ENCODE results near the gene PDP2.

Gene PDP2

DNA sequence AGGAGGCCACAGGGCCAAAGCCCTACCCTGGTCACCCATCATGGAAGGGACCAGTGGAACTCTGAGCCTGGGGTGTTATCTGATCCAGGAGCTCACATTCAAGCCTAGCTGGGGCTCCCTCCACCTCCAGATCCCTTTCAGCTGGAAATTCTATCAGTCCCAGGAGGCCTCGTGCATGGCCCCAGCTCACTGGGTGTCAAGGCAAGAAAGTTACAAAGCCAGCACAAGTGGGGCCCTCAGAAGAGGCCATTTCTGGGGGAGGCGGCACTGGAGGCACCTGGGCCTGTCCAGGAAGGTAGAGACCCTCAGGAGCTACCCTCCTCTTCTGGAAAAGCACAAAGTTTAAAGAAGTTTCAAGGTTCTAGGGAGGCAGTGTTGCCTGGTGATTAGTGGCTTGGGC, 31.3 kb upstream of the PDP2 start:
- no peak for DNase-seq
- H3K4me3 ChIP-seq (ENCODE audit: low read length) = no peak overlapping the region
- no peaks in the 10 kb centered on the region for H3K27me3 ChIP-seq (replicated peaks; ENCODE audit: insufficient read depth, low read length)
- H3K4me1 ChIP-seq (ENCODE audit: low read length) = no peaks in the 10 kb centered on the region
- H3K9ac ChIP-seq (ENCODE audit: low read length) = no peak overlapping the region
- no peaks in the 10 kb centered on the region for H3K9me2 ChIP-seq (replicated peaks; ENCODE audit: insufficient read depth, low read length)
- H3K27ac ChIP-seq (ENCODE audit: low read length) = no peak overlapping the region
- no peak overlapping the region for H2AFZ ChIP-seq (ENCODE audit: low read length)
- H3F3A ChIP-seq (ENCODE audit: insufficient read depth, low read length) = no peaks in the 10 kb centered on the region
- H3K9me3 ChIP-seq (replicated peaks; ENCODE audit: insufficient read depth, low read length) = no peaks in the 10 kb centered on the region
- H4K20me1 ChIP-seq (ENCODE audit: insufficient read depth, low read length) = no peaks in the 10 kb centered on the region
- H3K79me2 ChIP-seq (ENCODE audit: low read length) = no peaks in the 10 kb centered on the region
- H3K4me2 ChIP-seq (ENCODE audit: low read depth, low read length) = no peak overlapping the region
- no peak for TF ChIP-seq EZH2phosphoT487 (IDR thresholded peaks at IDR 0.05; ENCODE audit: low read length)
- TF ChIP-seq EZH2 (optimal IDR thresholded peaks at IDR 0.05; ENCODE audit: low read depth, low read length) = no peak
- TF ChIP-seq, protein P1, sequence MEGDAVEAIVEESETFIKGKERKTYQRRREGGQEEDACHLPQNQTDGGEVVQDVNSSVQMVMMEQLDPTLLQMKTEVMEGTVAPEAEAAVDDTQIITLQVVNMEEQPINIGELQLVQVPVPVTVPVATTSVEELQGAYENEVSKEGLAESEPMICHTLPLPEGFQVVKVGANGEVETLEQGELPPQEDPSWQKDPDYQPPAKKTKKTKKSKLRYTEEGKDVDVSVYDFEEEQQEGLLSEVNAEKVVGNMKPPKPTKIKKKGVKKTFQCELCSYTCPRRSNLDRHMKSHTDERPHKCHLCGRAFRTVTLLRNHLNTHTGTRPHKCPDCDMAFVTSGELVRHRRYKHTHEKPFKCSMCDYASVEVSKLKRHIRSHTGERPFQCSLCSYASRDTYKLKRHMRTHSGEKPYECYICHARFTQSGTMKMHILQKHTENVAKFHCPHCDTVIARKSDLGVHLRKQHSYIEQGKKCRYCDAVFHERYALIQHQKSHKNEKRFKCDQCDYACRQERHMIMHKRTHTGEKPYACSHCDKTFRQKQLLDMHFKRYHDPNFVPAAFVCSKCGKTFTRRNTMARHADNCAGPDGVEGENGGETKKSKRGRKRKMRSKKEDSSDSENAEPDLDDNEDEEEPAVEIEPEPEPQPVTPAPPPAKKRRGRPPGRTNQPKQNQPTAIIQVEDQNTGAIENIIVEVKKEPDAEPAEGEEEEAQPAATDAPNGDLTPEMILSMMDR (IDR thresholded peaks at IDR 0.05; ENCODE audit: low read length) = no peak
- no peaks in the 10 kb centered on the region for H3K36me3 ChIP-seq (replicated peaks; ENCODE audit: insufficient read depth, low read length)

DNA sequence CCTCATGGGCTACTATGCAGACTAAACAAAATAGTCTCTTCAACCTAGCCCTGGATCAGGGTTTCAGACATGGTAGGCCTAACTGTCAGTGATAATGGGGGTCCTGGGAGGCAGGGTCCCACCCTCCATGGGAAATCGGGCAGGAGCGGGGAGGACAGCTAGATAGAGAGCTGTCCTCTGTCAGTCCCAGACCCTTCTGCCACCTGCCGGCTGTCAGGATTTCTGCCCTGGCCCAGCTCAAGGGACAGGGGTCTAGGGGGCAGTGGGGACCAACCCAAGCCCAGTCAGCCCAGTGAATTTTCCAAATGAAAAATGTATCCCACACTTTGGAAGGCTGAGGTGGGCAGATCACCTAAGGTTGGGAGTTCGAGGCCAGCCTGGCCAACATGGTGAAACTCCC, 30.8 kb upstream of the PDP2 start:
- no peak overlapping the region for H3K27ac ChIP-seq (ENCODE audit: low read length)
- H2AFZ ChIP-seq (ENCODE audit: low read length) = no peak overlapping the region
- no peaks in the 10 kb centered on the region for H3K27me3 ChIP-seq (replicated peaks; ENCODE audit: insufficient read depth, low read length)
- H3K4me1 ChIP-seq (ENCODE audit: low read length) = no peaks in the 10 kb centered on the region
- H3F3A ChIP-seq (ENCODE audit: insufficient read depth, low read length) = no peaks in the 10 kb centered on the region
- H3K9me3 ChIP-seq (replicated peaks; ENCODE audit: insufficient read depth, low read length) = no peaks in the 10 kb centered on the region
- H3K79me2 ChIP-seq (ENCODE audit: low read length) = no peaks in the 10 kb centered on the region
- H3K9ac ChIP-seq (ENCODE audit: low read length) = no peak overlapping the region
- H4K20me1 ChIP-seq (ENCODE audit: insufficient read depth, low read length) = no peaks in the 10 kb centered on the region
- H3K4me3 ChIP-seq (ENCODE audit: low read length) = no peak overlapping the region
- no peak for TF ChIP-seq EZH2 (optimal IDR thresholded peaks at IDR 0.05; ENCODE audit: low read depth, low read length)
- no peak for TF ChIP-seq EZH2phosphoT487 (IDR thresholded peaks at IDR 0.05; ENCODE audit: low read length)
- TF ChIP-seq, protein P1 (IDR thresholded peaks at IDR 0.05; ENCODE audit: low read length) = no peak
- no peaks in the 10 kb centered on the region for H3K36me3 ChIP-seq (replicated peaks; ENCODE audit: insufficient read depth, low read length)
- H3K9me2 ChIP-seq (replicated peaks; ENCODE audit: insufficient read depth, low read length) = no peaks in the 10 kb centered on the region
- no peak overlapping the region for H3K4me2 ChIP-seq (ENCODE audit: low read depth, low read length)
- DNase-seq = no peak

DNA sequence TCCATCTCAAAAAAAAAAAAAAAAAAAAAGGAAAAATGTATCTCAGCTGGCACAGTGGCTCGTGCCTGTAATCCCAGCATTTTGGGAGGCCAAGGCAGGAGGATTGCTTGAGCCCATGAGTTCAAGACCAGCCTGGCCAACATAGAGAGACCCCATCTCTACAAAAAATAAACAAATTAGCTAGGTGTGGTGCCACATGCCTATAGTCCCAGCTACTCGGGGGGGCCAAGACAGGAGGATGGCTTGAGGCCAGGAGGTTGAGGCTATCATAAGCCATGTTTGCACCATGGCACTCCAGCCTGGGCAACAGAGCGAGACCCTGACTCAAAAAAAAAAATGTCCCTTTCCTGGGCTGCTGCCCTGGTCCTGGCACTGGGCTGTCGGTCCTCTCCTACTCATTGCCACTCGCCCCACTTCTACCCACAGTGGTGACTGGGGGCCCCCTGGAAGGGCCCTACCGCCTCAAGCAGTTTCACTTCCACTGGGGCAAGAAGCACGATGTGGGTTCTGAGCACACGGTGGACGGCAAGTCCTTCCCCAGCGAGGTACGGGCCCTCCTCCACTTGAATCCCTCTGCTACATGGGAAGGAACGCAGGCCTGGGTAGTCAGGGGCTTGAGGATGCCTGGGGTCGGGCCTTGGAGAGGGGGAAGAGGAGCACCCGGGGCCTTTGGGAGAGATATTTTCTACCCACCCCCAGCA, 30.1 kb upstream of the PDP2 start:
- TF ChIP-seq EZH2 (optimal IDR thresholded peaks at IDR 0.05; ENCODE audit: low read depth, low read length) (no peak), EZH2phosphoT487 (IDR thresholded peaks at IDR 0.05; ENCODE audit: low read length) (no peak)
- TF ChIP-seq, protein P1 (IDR thresholded peaks at IDR 0.05; ENCODE audit: low read length) = no peak
- Histone ChIP-seq H3K27me3 (replicated peaks; ENCODE audit: insufficient read depth, low read length) (no peaks in the 10 kb centered on the region), H3K4me1 (ENCODE audit: low read length) (no peaks in the 10 kb centered on the region), H3K79me2 (ENCODE audit: low read length) (no peaks in the 10 kb centered on the region), H3K4me3 (ENCODE audit: low read length) (no peak overlapping the region), H4K20me1 (ENCODE audit: insufficient read depth, low read length) (no peaks in the 10 kb centered on the region), H3K9ac (ENCODE audit: low read length) (no peak overlapping the region), H2AFZ (ENCODE audit: low read length) (no peak overlapping the region), H3K4me2 (ENCODE audit: low read depth, low read length) (no peak overlapping the region), H3K9me3 (replicated peaks; ENCODE audit: insufficient read depth, low read length) (no peaks in the 10 kb centered on the region), H3K27ac (ENCODE audit: low read length) (no peak overlapping the region), H3K9me2 (replicated peaks; ENCODE audit: insufficient read depth, low read length) (no peaks in the 10 kb centered on the region), H3K36me3 (replicated peaks; ENCODE audit: insufficient read depth, low read length) (no peaks in the 10 kb centered on the region), H3F3A (ENCODE audit: insufficient read depth, low read length) (no peaks in the 10 kb centered on the region)
- DNase-seq = no peak

All from MM.1S (cell line).